Measurements from ENCODE around the gene NINJ2. TPM values are rescaled to one million over a fixed set of nuclear protein-coding genes. Genes with fewer than 3 reads are reported as not detected.

NINJ2 gene
- total and polyA plus RNA-seq, 3 donors from 2014 or later: 9.2 to 17.3 (median 11.2) TPM

GRCh38 chr12:573232-573631 lies 90.0 kb downstream of the NINJ2 start:
- intact Hi-C loops (cut with DNase I; ENCODE audit: low total_unique reads): loop anchor here (10.0 kb wide), 1 partner anchor 72 kb away; no protein-coding TSS in a partner anchor
- no peaks in the 10 kb centered on the region for H3K9me3 ChIP-seq
- H3K27ac ChIP-seq: no peak overlapping the region
- no peak for DNase-seq
- no peaks in the 10 kb centered on the region for H3K27me3 ChIP-seq
- TF ChIP-seq CTCF (IDR thresholded peaks at IDR 0.05): no peak
- no peak for TF ChIP-seq POLR2A (IDR thresholded peaks at IDR 0.05)
- H3K4me1 ChIP-seq: peaks cover 49% of the 10 kb centered on the region
- no peak overlapping the region for H3K4me3 ChIP-seq
- WGBS, 2 donors: 84 to 95% methylated on average over 5 of the region's 5 CpGs
- no peaks in the 10 kb centered on the region for H3K36me3 ChIP-seq (ENCODE audit: low read depth, missing control alignments)

GRCh38 chr12:572532-572899 lies 90.7 kb downstream of the NINJ2 start:
- intact Hi-C loops (cut with DNase I; ENCODE audit: low total_unique reads): loop anchor here (10.0 kb wide), 1 partner anchor 72 kb away; no protein-coding TSS in a partner anchor
- DNase-seq: no peak

GRCh38 chr12:571795-572531 lies 91.3 kb downstream of the NINJ2 start:
- Histone ChIP-seq H3K4me3 (no peak overlapping the region), H3K4me1 (peaks cover 49% of the 10 kb centered on the region), H3K27me3 (no peaks in the 10 kb centered on the region), H3K36me3 (ENCODE audit: low read depth, missing control alignments) (no peaks in the 10 kb centered on the region), H3K9me3 (no peaks in the 10 kb centered on the region), H3K27ac (peak overlapping the region; percentile 77 to 87)
- WGBS, 2 donors: 22 to 52% methylated on average over 7 to 19 of the region's 19 CpGs
- intact Hi-C loops (cut with DNase I; ENCODE audit: low total_unique reads): loop anchor here (2.0 to 10.0 kb wide), 2 partner anchors 73 to 241 kb away; no protein-coding TSS in a partner anchor
- TF ChIP-seq CTCF (IDR thresholded peaks at IDR 0.05) (no peak), POLR2A (IDR thresholded peaks at IDR 0.05) (no peak)
- peak; percentile 73 for DNase-seq

More at GRCh38 chr12:572532-572899, 90.7 kb downstream of the NINJ2 start:
- H3K36me3 ChIP-seq (ENCODE audit: low read depth, missing control alignments): no peaks in the 10 kb centered on the region
- no peaks in the 10 kb centered on the region for H3K27me3 ChIP-seq
- TF ChIP-seq CTCF (IDR thresholded peaks at IDR 0.05): no peak
- TF ChIP-seq POLR2A (IDR thresholded peaks at IDR 0.05): no peak
- no peak overlapping the region for H3K4me3 ChIP-seq
- no peaks in the 10 kb centered on the region for H3K9me3 ChIP-seq
- H3K27ac ChIP-seq: peak overlapping the region; percentile 77 to 87
- H3K4me1 ChIP-seq: peaks cover 49% of the 10 kb centered on the region
- 83 to 91% methylated on average over 3 of the region's 3 CpGs for WGBS, 2 donors

- Histone ChIP-seq H3K4me1 (peaks cover 45% of the 10 kb centered on the region), H3K27me3 (no peaks in the 10 kb centered on the region), H3K9me3 (no peaks in the 10 kb centered on the region), H3K36me3 (ENCODE audit: low read depth, missing control alignments) (no peaks in the 10 kb centered on the region), H3K4me3 (peak overlapping the region; percentile 51 to 64), H3K27ac (peak overlapping the region; percentile 77 to 87)
- peak; percentile 82 for DNase-seq
- TF ChIP-seq CTCF (IDR thresholded peaks at IDR 0.05) (no peak), POLR2A (IDR thresholded peaks at IDR 0.05) (no peak)
- intact Hi-C loops (cut with DNase I; ENCODE audit: low total_unique reads): loop anchor here (2.0 to 10.0 kb wide), 2 partner anchors 74 to 242 kb away; no protein-coding TSS in a partner anchor
- 12 to 23% methylated on average over 15 to 22 of the region's 22 CpGs for WGBS, 2 donors
These were observed 92.1 kb downstream of the NINJ2 start for GRCh38 chr12:570921-571794.
